Spleen (tissue), 13 donors: ENCODE data around the gene COA1. TPM values are rescaled to one million over a fixed set of nuclear protein-coding genes. Genes with fewer than 3 reads are reported as not detected.
"Not testable (repeated sequence)": the region's sequence is repeated elsewhere in the genome, so short reads cannot be mapped to it uniquely, and the experiment has no call there.

Experiments used
- DNase-seq: peaks from one replicate; pipeline ENCODE4 v3.0.0-alpha.2; 2020
- H3K27ac ChIP-seq, 8 donors: fragments of 200-600 bp; sonication (generic) in 7 of 8; 1 replicate in 4 of 8; 2 replicates in 4 of 8; pipeline versions ENCODE4 v1.5.0 to v1.8.0; 2016 to 2021; ENCODE audit warnings: inconsistent platforms in 4 of 8, mild to moderate bottlenecking in 4 of 8, moderate library complexity in 1 of 8
- H3K27me3 ChIP-seq, 7 donors: fragments of 200-600 bp; sonication (generic) in 6 of 7; replicated peaks in 1 of 7; 1 replicate in 4 of 7; 2 replicates in 3 of 7; pipeline versions ENCODE4 v1.5.0 to v1.8.0; 2016 to 2021; ENCODE audit warnings: inconsistent platforms in 3 of 7, mild to moderate bottlenecking in 1 of 7
- H3K36me3 ChIP-seq, 6 donors: fragments of 200-600 bp; sonication (generic) in 5 of 6; 1 replicate in 4 of 6; 2 replicates in 2 of 6; pipeline versions ENCODE4 v1.5.0 to v1.8.0; 2016 to 2021; ENCODE audit warnings: inconsistent platforms in 2 of 6
- H3K4me1 ChIP-seq, 6 donors: fragments of 200-600 bp; sonication (generic) in 5 of 6; 1 replicate in 3 of 6; 2 replicates in 3 of 6; pipeline versions ENCODE4 v1.5.0 to v1.8.0; 2016 to 2021; ENCODE audit warnings: inconsistent platforms in 3 of 6
- H3K4me3 ChIP-seq, 8 donors: fragments of 200-600 bp; sonication (generic) in 7 of 8; 1 replicate in 4 of 8; 2 replicates in 4 of 8; pipeline versions ENCODE4 v1.5.0 to v1.8.0; 2016 to 2021; ENCODE audit warnings: inconsistent platforms in 4 of 8, mild to moderate bottlenecking in 4 of 8, moderate library complexity in 2 of 8
- H3K9me3 ChIP-seq, 8 donors: fragments of 200-600 bp; sonication (generic) in 7 of 8; 1 replicate in 4 of 8; 2 replicates in 4 of 8; pipeline versions ENCODE4 v1.5.0 to v1.8.0; 2016 to 2021; ENCODE audit warnings: inconsistent platforms in 4 of 8
- POLR2A ChIP-seq, 3 donors: fragments of 450-650 bp; IDR thresholded peaks; one replicate each; pipeline ENCODE4 v1.5.1; 2017; ENCODE audit warnings: antibody characterized with exemption in 3 of 3, mild to moderate bottlenecking in 1 of 3
- POLR2AphosphoS5 ChIP-seq, 3 donors: sonication (generic); formaldehyde crosslinking; IDR thresholded peaks; one replicate each; pipeline ENCODE4 v1.5.1; 2017; ENCODE audit warnings: antibody characterized with exemption in 3 of 3
- WGBS, 5 donors: extraction: QIAGEN DNeasy Blood & Tissue Kit in 3 of 5; methylation state at CpG; one replicate each; pipeline versions ENCODE4 v1.1.5 to v1.1.7; 2013 to 2018; 5-methylcytosine and 5-hydroxymethylcytosine counted together
- intact Hi-C: fragments of 100-400 bp; cut with DNase I; formaldehyde crosslinking; loops from one replicate; pipeline ENCODE4 v1.15.0; 2023; ENCODE audit warnings: low total_unique reads
- long read RNA-seq, 2 donors: transcript quantifications; one replicate each; lab custom pipeline, GENCODE V29; 2026
- polyA plus RNA-seq, 3 donors: library from polyadenylated mRNA; stranded (reverse); fragments of 200-250 nt; gene quantifications; one replicate each; pipeline ENCODE4 v1.2.1, GENCODE V29; 2013
- total RNA-seq, 7 donors: library from RNA; depleted of rRNA in 3 of 7; stranded (reverse); fragments of >200 nt in 3 of 7; fragmentation: NEBNext Ultra II Directional in 4 of 7; extraction: Animal tissue kit (Norgen Biotek cat#: 25700) in 4 of 7; gene quantifications; one replicate each; pipeline versions ENCODE4 v1.1.0 to v1.2.1, GENCODE V29; 2016 to 2021
- TF ChIP-seq, protein P1 (sequence below), 11 experiments: fragments of 200-600 bp in 7 of 11; fragments of 450-650 bp in 4 of 11; sonication (generic) in 4 of 11; IDR thresholded peaks in 8 of 11; conservative IDR thresholded peaks in 3 of 11; 1 replicate in 7 of 11; 2 replicates in 4 of 11; pipeline versions ENCODE4 v1.4.0 to v1.8.0; 2016 to 2021; ENCODE audit warnings: antibody characterized with exemption in 11 of 11, inconsistent platforms in 4 of 11, mild to moderate bottlenecking in 1 of 11
- donor health status: healthy with polysubstance abuse.
- donor health status: DM: no; HTN: no; CAD: no; lungs with moderate emphysema.
- donor health status: DM: no; HTN: no; CAD: no.
- donor health status: Bipolar disorder and iron deficiency.
- donor health status: healthy.
- donor health status: DM: no; HTN: no; CAD: no.
- donor health status: DM: yes; HTN: yes; CAD: no.

The COA1 gene, protein sequence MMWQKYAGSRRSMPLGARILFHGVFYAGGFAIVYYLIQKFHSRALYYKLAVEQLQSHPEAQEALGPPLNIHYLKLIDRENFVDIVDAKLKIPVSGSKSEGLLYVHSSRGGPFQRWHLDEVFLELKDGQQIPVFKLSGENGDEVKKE
- total RNA-seq (100 to 1,000 TPM in 1 of 7 donors, 10 to 100 TPM in 6; 51.2 to 102 (median 71.6) TPM), polyA plus RNA-seq (10 to 100 TPM; 48.3 to 76.6 (median 50.0) TPM)
- long read RNA-seq, donor 1, transcript COA1-201 (6 exons, 927 nt), result major isoform, 9 of 56 reads
- long read RNA-seq, donor 1, partial matches to known transcripts, result 24 of 56 reads
- long read RNA-seq, donor 1, other reads (novel, unspliced or antisense), result 22 of 56 reads
- long read RNA-seq, donor 2, transcript COA1-201 (6 exons, 927 nt), result major isoform, 5 of 12 reads
- long read RNA-seq, donor 2, partial matches to known transcripts, result 0 of 12 reads
- long read RNA-seq, donor 2, other reads (novel, unspliced or antisense), result 0 of 12 reads

DNA sequence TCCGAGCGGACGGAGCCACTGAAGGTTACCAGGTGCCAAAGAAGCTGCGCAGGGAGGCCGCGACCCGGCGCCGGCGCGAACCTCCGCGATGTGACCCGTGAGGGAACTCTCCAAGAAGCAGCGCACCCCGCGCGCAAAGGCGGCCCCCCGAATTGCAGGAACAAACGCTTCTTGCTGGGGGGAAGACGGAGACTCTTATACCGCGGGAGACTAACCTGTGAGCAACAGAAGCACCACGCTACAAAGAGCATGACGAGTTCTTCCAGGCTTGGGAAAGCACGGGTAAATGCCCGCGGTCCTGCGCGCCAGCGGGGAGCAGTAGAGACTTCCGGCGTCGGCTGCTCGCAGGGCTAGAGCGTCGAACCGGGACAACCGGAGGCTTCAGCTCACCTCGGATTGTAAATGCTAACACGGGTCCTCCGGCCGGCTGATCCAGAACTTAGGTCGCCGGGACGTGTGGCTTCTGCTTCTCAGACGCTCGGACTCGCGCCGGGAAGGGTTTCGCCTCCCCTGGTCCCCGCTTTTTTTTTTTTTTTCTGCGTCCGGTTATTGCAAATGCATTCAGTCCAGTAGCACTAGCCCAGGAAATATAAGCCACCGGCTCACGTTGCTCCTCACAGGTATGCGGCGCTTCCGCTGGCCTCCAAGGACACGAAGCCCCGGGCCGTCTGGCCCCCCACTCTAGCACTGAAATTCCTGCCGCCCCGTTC, at the start of gene COA1:
Gene COA1 (minus strand): TSS at position 310 of the 710 bp plus-strand sequence. CDS start 80,909 bp downstream, outside the sequence.
- WGBS, 5 donors, result 0% methylated on average over 40 to 66 of the region's 66 CpGs
- TF ChIP-seq, protein P1, sequence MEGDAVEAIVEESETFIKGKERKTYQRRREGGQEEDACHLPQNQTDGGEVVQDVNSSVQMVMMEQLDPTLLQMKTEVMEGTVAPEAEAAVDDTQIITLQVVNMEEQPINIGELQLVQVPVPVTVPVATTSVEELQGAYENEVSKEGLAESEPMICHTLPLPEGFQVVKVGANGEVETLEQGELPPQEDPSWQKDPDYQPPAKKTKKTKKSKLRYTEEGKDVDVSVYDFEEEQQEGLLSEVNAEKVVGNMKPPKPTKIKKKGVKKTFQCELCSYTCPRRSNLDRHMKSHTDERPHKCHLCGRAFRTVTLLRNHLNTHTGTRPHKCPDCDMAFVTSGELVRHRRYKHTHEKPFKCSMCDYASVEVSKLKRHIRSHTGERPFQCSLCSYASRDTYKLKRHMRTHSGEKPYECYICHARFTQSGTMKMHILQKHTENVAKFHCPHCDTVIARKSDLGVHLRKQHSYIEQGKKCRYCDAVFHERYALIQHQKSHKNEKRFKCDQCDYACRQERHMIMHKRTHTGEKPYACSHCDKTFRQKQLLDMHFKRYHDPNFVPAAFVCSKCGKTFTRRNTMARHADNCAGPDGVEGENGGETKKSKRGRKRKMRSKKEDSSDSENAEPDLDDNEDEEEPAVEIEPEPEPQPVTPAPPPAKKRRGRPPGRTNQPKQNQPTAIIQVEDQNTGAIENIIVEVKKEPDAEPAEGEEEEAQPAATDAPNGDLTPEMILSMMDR (IDR thresholded peaks at IDR 0.05 in 8 of 11, conservative IDR thresholded peaks at IDR 0.05 in 3 of 11), result peak in 3 of 11 experiments; percentile 19 to 33 (median 33)
- TF ChIP-seq POLR2AphosphoS5 (IDR thresholded peaks at IDR 0.05) (peak; percentile 84 to 89 (median 89)), POLR2A (IDR thresholded peaks at IDR 0.05) (no peak)
- Histone ChIP-seq H3K27me3 (no peaks in the 10 kb centered on the region), H3K9me3 (no peaks in the 10 kb centered on the region), H3K27ac (peak within 1 kb of the TSS; percentile 79 to 91 (median 85)), H3K4me1 (peaks cover 14 to 57% (median 35%) of the 10 kb centered on the region in 6 donors), H3K4me3 (peak within 1 kb of the TSS; percentile 78 to 90 (median 82)), H3K36me3 (no peaks in the 10 kb centered on the region)
- DNase-seq, result peak; percentile 95
- intact Hi-C loops, result no loop called here

DNA sequence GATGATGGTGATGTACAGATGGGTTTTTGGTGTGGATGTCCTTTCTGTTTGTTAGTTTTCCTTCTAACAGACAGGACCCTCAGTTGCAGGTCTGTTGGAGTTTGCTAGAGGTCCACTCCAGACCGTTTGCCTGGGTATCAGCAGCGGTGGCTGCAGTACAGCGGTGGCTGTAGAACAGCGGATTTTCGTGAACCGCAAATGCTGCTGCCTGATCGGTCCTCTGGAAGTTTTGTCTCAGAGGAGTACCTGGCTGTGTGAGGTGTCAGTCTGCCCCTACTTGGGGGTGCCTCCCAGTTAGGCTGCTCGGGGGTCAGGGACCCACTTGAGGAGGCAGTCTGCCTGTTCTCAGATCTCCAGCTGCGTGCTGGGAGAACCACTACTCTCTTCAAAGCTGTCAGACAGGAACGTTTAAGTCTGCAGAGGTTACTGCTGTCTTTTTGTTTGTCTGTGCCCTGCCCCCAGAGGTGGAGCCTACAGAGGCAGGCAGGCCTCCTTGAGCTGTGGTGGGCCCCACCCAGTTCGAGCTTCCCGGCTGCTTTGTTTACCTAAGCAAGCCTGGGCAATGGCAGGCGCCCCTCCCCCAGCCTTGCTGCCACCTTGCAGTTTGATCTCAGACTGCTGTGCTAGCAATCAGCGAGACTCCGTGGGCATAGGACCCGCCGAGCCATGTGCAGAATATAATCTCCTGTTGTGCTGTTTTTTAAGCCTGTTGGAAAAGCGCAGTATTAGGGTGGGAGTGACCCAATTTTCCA, 49.1 kb upstream of the COA1 start:
- H3K27ac ChIP-seq, H3K27me3 ChIP-seq, H3K9me3 ChIP-seq, intact Hi-C loops, H3K4me3 ChIP-seq, DNase-seq: not testable (repeated sequence)
- peaks cover 0 to 19% (median 4%) of the 10 kb centered on the region in 6 donors for H3K4me1 ChIP-seq
- H3K36me3 ChIP-seq, result peaks cover 0 to 23% (median 4%) of the 10 kb centered on the region in 6 donors
- WGBS, 5 donors, result 80 to 92% (median 89%) methylated on average over 8 to 16 of the region's 18 CpGs

DNA sequence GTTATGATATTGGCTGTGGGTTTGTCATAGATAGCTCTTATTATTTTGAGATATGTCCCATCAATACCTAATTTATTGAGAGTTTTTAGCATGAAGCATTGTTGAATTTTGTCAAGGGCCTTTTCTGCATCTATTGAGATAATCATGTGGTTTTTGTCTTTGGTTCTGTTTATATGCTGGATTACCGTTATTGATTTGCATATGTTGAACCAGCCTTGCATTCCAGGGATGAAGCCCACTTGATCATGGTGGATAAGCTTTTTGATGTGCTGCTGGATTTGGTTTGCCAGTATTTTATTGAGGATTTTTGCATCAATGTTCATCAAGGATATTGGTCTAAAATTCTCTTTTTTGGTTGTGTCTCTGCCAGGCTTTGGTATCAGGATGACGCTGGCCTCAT, 45.9 kb upstream of the COA1 start:
- H3K27ac ChIP-seq, DNase-seq, H3K27me3 ChIP-seq, H3K4me3 ChIP-seq, H3K9me3 ChIP-seq, H3K4me1 ChIP-seq, intact Hi-C loops: not testable (repeated sequence)
- H3K36me3 ChIP-seq, result peaks cover 0 to 28% (median 17%) of the 10 kb centered on the region in 6 donors
- WGBS, 5 donors, result 89 to 100% (median 94%) methylated on average over 1 to 2 of the region's 2 CpGs

DNA sequence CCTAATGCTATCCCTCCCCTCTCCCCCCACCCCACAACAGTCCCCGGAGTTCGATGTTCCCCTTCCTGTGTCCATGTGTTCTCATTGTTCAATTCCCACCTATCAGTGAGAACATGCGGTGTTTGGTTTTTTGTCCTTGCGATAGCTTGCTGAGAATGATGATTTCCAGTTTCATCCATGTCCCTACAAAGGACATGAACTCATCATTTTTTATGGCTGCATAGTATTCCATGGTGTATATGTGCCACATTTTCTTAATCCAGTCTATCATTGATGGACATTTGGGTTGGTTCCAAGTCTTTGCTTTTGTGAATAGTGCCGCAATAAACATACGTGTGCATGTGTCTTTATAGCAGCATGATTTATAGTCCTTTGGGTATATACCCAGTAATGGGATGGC, 43.9 kb upstream of the COA1 start:
- Histone ChIP-seq H3K4me1 (peaks cover 0 to 22% (median 0%) of the 10 kb centered on the region in 6 donors), H3K36me3 (peaks cover 0 to 23% (median 15%) of the 10 kb centered on the region in 6 donors)
- H3K27ac ChIP-seq, H3K9me3 ChIP-seq, DNase-seq, H3K27me3 ChIP-seq, H3K4me3 ChIP-seq, intact Hi-C loops: not testable (repeated sequence)
- WGBS, 5 donors, result 90 to 98% (median 96%) methylated on average over 4 to 6 of the region's 6 CpGs

DNA sequence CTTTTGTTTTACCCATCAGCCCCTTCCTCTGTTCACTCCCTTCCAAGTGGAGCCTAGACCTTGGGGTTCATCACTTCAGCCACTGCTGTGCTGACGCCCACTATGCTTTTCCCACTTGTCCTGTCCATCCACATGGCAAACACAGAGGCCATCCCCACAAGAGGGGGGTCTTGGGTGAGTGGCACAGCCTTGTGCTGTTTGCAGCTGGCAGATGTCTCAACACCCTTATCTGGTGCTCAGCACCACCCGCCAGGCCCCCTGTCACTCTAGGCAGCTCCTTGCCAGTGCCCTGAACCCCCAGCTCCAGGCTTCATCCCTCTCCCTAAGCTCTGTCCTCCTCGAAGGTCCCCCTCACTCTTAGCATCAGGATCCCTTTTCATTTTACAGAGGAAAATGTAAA, 42.2 kb upstream of the COA1 start:
- H3K4me3 ChIP-seq, result no peak overlapping the region
- TF ChIP-seq, protein P1 (IDR thresholded peaks at IDR 0.05 in 8 of 11, conservative IDR thresholded peaks at IDR 0.05 in 3 of 11), result no peak
- TF ChIP-seq POLR2AphosphoS5 (IDR thresholded peaks at IDR 0.05) (no peak), POLR2A (IDR thresholded peaks at IDR 0.05) (no peak)
- H3K27ac ChIP-seq, result no peak overlapping the region
- H3K9me3 ChIP-seq, result peaks cover 0 to 6% (median 0%) of the 10 kb centered on the region in 8 donors
- no peak for DNase-seq
- peaks cover 0 to 36% (median 0%) of the 10 kb centered on the region in 6 donors for H3K4me1 ChIP-seq
- H3K36me3 ChIP-seq, result peaks cover 0 to 23% (median 15%) of the 10 kb centered on the region in 6 donors
- WGBS, 5 donors, result 70 to 95% (median 85%) methylated on average over 3 of the region's 3 CpGs
- intact Hi-C loops, result no loop called here
- H3K27me3 ChIP-seq, result no peaks in the 10 kb centered on the region
